ENCODE results near the gene SMIM41. TPM values are rescaled to one million over a fixed set of nuclear protein-coding genes. Genes with fewer than 3 reads are reported as not detected.

Gene SMIM41
- total RNA-seq, 1 donor from 2014 or later, result 0.16 TPM

DNA sequence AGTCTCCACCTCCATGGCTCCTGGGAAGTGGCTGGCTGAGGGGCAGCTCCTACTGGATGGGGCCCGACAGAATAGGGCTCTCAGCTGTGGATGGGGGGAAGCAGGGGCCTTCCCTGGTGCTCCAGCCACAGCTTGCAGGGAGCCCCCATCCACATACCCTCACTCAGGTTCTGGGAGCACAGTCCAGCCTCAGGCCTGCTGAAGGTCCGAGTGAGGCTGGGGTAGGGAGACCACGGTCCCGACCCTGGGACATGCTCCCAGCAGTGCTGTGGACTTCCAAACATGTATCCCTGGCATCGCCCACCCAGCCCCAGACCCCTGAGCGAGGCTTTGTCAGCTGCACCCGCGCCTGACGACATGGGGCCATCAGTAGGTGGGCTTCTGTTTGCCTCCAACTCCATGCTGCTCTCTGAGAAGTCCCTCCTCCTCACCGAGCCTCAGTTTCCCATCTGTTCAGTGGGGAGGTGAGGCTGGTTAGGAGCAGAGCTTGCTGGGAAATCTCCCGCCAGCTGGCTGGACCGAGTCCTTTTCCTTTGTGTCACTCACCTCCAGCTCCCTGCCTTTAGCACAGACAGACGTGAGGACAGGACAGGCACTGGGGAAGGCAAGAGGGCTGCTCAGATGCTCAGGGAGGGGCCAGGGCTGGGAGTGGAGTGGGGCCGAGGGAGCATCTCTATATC is 18.9 kb upstream of the SMIM41 start:
- intact Hi-C loops (cut with DNase I), result no loop called here
- ATAC-seq, result no peak

DNA sequence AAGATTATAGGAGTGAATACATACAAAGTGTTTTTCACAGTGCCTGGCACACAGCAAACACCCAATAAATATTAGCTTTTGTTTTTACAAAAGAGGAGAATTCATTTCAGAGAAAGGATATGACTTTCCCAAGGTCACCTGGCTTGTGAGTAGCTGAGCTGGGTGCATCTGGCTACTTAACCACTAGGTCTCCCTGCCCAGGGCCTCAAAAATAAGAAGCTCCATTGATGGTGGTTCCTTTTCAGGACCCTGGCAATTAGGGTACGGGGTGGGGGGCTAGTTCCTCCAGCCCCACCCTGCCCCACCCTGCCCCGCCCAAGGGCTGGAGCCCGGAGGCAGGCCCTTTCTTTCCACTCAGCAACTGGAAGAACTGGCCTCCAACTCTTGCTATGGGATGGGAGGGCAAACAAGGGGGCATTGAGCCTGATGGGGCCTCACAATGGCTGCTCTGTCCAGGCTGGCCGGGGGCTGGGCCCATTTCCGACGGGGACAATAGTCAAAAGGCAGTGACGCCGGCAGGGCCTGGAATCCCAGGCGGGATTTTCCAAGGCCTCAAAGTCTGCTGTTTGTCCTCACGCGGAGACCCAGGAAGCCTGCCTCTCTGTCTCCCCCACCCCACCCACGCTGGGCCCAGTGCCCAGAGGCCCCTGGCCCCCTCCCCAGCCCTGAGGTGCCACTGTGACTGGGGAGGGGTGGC is 17.9 kb upstream of the SMIM41 start:
- ATAC-seq, result no peak

More for the DNA sequence above, 18.9 kb upstream of the SMIM41 start:
- DNase-seq (ENCODE audit: missing footprints), result peak; percentile 44

DNA sequence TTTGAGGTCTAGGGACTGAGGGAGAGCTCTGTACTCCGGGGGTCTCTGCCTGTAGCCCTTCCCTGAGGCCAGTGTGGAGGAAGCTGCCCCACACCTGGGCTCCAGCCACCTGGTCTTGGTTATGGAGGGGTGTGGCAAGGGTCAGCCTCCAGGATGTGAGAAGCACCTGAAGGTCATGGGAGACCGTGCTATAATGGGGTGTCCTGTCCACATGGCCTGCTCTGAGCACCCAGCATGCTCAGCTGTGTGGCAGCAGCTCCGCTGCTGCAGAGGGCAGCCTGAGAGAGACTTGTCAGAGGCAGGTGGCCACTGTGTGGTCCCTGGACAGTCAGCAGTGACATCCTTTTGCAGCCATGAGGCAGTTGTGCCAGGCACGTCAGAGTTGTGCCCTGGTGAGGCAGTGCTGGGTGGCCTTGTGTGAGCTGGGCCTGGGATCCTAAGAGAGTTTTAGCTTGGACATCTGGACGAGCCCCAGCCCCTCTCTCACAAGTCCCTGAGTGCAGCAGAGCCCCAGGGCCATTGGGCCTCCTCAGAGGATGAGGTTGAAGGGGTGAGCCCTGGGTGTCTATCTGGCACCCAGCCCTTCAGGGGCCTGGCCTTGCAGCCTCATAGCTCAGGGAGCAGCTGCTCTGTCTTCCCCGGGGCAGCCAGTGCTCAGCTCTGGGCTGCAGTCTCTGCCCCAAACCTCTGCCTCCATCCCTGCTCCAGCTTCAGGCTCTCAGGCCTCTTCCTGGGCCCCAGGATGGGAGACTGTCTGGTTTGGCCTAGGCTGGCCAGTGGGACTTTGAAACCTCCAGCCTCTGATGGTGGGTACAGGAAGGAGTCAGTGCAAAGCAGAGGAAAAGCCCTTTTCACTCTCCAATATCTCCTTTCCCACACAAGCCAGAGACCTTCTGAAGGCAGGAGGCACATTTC is 17.1 kb upstream of the SMIM41 start:
- intact Hi-C loops (cut with DNase I), result no loop called here
- no peak for DNase-seq (ENCODE audit: missing footprints)
- no peak for ATAC-seq

More for the DNA sequence above, 17.9 kb upstream of the SMIM41 start:
- intact Hi-C loops (cut with DNase I), result no loop called here
- DNase-seq (ENCODE audit: missing footprints), result no peak

DNA sequence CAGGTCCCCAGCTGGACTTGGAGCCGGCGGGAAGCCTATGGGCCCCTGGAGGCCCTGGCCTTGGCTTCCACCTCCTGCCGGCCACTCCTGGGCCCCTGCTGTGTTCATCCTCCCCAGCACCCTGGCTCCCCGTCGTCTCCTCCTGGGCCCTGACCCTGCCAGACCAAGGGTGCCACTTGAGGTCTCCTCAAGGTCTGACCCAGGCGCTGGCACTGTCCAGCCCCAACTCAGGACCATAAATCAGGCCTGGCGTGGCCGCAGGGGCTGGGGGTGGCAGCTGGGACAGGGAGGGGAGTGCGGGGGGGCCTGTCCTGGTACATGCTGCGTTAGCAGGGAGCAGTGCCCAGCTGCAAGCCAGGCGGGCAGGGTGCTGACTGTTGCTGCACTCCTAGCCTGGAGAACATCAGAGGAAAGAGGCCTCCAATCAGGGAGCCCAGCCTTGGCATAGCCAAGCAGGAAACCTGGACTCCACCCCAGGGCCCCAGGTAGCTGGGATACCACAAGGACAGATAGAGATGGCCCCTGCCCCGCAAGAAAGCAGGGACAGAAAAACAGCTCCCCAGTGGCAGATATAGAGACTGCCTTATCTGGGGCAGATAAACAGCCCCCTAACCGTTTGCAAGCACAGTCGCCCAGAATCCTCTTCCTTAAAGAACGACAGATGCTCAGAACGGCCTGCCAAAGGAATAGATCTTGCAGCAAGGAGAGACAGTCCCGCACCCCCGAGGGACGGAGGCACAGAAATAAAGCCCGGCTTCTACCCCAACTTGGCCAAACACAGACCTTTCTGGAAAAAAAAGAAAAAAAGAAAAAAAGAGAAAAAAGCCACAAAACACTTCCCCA is 16.2 kb upstream of the SMIM41 start:
- peak; percentile 68 for DNase-seq (ENCODE audit: missing footprints)
- peak; percentile 55 for ATAC-seq
- intact Hi-C loops (cut with DNase I), result no loop called here

- DNase-seq (ENCODE audit: missing footprints) (peak; percentile 89), ATAC-seq (peak; percentile 83)
- intact Hi-C loops (cut with DNase I), result no loop called here
Measured at GRCh38 chr12:52063981-52064649, 15.4 kb upstream of the SMIM41 start.

DNA sequence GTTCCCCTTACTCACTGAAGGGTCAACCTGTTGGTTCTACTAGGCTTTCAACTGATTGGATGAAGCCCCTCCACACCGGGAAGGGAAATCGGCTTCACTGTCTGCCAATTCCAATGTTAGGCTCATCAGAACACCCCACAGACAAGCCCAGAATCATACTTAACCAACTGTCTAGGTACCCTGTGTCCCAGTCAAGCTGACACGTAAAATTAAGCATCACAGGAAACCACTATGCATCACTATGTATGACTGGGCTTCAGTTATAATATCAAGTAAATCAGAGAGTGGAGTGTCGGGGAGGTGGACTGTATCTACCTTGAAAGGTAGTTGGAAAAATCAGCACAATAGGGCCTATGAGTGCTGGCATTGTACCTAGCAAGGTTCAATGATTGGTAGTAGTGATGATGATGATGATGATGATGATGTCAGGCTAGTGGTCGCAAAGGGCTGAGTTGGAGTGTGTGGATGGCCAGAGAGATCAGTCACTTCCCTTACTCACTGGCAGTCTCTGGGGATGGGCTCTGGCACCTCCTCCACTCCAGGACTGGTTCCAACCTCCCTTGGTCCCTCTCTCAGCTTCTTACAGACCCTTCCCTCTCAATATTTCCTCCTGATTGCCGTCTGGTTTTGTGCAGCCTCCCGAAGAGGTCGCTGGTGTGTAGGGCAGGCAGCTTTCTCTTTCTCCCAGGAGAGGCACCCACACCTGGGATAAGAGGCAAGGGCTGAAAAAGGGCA is 13.0 kb upstream of the SMIM41 start:
- no peak for ATAC-seq
- DNase-seq (ENCODE audit: missing footprints), result no peak
- intact Hi-C loops (cut with DNase I), result no loop called here

DNA sequence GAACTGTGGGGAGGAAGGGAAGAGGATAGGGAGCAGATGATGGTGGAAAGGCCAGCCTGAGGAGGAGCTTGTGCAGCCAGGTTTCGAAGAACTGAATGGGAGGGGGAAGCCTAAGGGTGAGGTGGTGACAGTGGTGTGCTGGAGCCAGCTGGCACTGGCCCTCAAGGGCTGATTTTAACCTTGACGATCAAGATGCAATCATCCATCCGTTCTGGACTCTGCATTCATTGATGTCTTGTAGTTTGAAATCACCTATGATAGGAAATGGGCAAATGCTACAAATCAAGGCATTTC is 12.5 kb upstream of the SMIM41 start:
- intact Hi-C loops (cut with DNase I), result no loop called here
- ATAC-seq (no peak), DNase-seq (ENCODE audit: missing footprints) (no peak)

- intact Hi-C loops (cut with DNase I), result loop anchor here (1.0 kb wide), 2 partner anchors 18 to 44 kb away; partner anchors contain the start of gene NR4A1
- ATAC-seq (peak; percentile 99), DNase-seq (ENCODE audit: missing footprints) (peak; percentile 93)
Measured at GRCh38 chr12:52069327-52070184, 9.9 kb upstream of the SMIM41 start, which contains the start of gene ATG101. Gene ATG101, plus strand, starts transcription at chr12:52069978. Its CDS starts 3,673 bp downstream, at chr12:52073651.

GRCh38 chr12:52070185-52070925 is 9.1 kb upstream of the SMIM41 start:
- intact Hi-C loops (cut with DNase I), result no loop called here
- ATAC-seq (peak; percentile 30), DNase-seq (ENCODE audit: missing footprints) (no peak)

DNA sequence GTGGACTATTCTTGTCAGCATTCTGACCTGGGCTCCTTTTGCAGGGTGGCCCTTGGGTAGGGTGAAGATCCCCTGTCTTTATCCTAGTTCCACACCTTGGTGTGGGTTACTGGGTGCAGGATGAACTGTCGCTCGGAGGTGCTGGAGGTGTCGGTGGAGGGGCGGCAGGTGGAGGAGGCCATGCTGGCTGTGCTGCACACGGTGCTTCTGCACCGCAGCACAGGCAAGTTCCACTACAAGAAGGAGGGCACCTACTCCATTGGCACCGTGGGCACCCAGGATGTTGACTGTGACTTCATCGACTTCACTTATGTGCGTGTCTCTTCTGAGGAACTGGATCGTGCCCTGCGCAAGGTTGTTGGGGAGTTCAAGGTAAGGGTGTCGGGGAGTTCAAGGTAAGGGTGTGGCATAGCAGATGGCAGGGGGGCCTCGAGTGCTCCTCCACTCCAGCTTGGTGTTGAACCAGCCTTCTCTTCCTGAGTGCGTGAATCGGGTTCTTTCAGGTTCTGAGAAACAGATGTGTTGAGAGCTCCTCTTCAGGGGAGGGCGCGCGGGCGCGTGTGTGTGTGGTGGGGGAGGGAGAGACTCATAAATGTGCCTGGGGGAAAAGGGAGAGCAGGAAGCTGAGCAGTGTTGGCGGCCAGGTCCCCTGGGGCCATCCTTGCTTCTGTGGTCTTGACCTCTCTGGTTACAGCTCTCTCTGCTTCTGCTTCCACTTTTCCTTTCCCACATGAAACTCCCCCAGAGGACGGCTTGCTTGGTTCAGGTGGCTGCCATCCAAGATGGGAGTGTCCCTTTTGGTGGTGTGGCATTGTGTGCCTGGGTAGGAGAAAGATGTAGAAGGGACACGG is 5.7 kb upstream of the SMIM41 start:
- intact Hi-C loops (cut with DNase I), result no loop called here
- DNase-seq (ENCODE audit: missing footprints) (no peak), ATAC-seq (no peak)

GRCh38 chr12:52074971-52075724 is 4.4 kb upstream of the SMIM41 start:
- DNase-seq (ENCODE audit: missing footprints) (no peak), ATAC-seq (no peak)
- intact Hi-C loops (cut with DNase I), result no loop called here

- intact Hi-C loops (cut with DNase I), result no loop called here
- ATAC-seq (no peak), DNase-seq (ENCODE audit: missing footprints) (no peak)
Measured at GRCh38 chr12:52076811-52077210, 2.7 kb upstream of the SMIM41 start.

DNA sequence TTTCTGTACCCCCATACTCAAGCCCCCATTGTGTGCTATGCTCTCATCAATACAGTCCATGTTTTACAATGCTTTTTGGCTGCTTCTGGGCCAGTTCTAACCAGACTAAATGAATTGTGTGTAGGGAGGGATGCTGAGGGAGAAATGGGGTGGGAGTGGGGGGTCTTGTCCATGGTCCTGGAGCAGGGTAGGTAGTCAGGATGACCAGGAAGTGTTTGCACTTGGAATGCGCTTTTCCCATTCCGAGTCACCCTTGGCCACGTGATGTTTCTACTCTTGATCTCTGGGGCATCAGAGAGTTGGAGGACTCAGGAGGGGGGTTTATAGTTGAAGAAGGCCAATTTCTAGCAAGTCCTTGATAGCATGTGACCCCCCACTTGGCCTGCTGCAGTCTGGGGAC is 1.2 kb upstream of the SMIM41 start:
- ATAC-seq (no peak), DNase-seq (ENCODE audit: missing footprints) (no peak)
- intact Hi-C loops (cut with DNase I), result no loop called here

Measured in Right ventricle myocardium inferior (tissue), 1 donor.